Mesenchymal stem cell (in vitro differentiated cells and primary cell): ENCODE data around the gene NFS1.
"Not testable (repeated sequence)": the region's sequence is repeated elsewhere in the genome, so short reads cannot be mapped to it uniquely, and the experiment has no call there.

Source experiments
- DNase-seq: peaks from one replicate; pipeline ENCODE4 v3.0.0-alpha.2; 2013
- H2AFZ ChIP-seq: one replicate; pipeline ENCODE4 v1.6.1; 2013; ENCODE audit warnings: low read depth, mild to moderate bottlenecking, control low read depth, inconsistent platforms, low read length, moderate library complexity
- H2AK5ac ChIP-seq: 2 replicates; pipeline ENCODE4 v1.6.1; 2013; ENCODE audit warnings: low read length, moderate library complexity, mild to moderate bottlenecking, inconsistent platforms; ENCODE audit not compliant: severe bottlenecking
- H2BK120ac ChIP-seq: one replicate; pipeline ENCODE4 v1.6.1; 2013; ENCODE audit warnings: low read depth, mild to moderate bottlenecking, inconsistent platforms, low read length, moderate library complexity
- H2BK12ac ChIP-seq, 2 experiments: one replicate each; pipeline ENCODE4 v1.6.1; 2013; ENCODE audit warnings: inconsistent platforms in 2 of 2, low read length in 2 of 2, mild to moderate bottlenecking in 2 of 2, moderate library complexity in 2 of 2, control low read depth in 1 of 2
- H2BK15ac ChIP-seq: one replicate; pipeline ENCODE4 v1.6.1; 2013; ENCODE audit warnings: mild to moderate bottlenecking, low read depth, inconsistent platforms; ENCODE audit not compliant: poor library complexity, severe bottlenecking
- H2BK5ac ChIP-seq: 2 replicates; pipeline ENCODE4 v1.6.1; 2013; ENCODE audit warnings: low read depth, mild to moderate bottlenecking, low read length, control low read depth, inconsistent platforms; ENCODE audit not compliant: poor library complexity, severe bottlenecking
- H3K14ac ChIP-seq, 2 experiments: one replicate each; pipeline ENCODE4 v1.6.1; 2013; ENCODE audit warnings: inconsistent platforms in 2 of 2, low read length in 2 of 2, control low read depth in 1 of 2, mild to moderate bottlenecking in 1 of 2, moderate library complexity in 1 of 2
- H3K18ac ChIP-seq, 2 experiments: one replicate each; pipeline ENCODE4 v1.6.1; 2013; ENCODE audit warnings: inconsistent platforms in 2 of 2, low read length in 2 of 2, control low read depth in 1 of 2, low read depth in 1 of 2, mild to moderate bottlenecking in 1 of 2
- H3K23ac ChIP-seq, 2 experiments: one replicate each; pipeline ENCODE4 v1.6.1; 2013; ENCODE audit warnings: inconsistent platforms in 2 of 2, low read length in 2 of 2, mild to moderate bottlenecking in 2 of 2, moderate library complexity in 2 of 2, control low read depth in 1 of 2
- H3K27ac ChIP-seq: 2 replicates; pipeline ENCODE4 v1.5.1; 2013; ENCODE audit warnings: mild to moderate bottlenecking, moderate library complexity, low read length, control low read depth, inconsistent platforms; ENCODE audit not compliant: poor library complexity, severe bottlenecking
- H3K27me3 ChIP-seq, 2 experiments: 2 replicates each; pipeline versions ENCODE4 v1.6.1 to v1.7.0; 2013; ENCODE audit warnings: low read length in 2 of 2, mild to moderate bottlenecking in 2 of 2, moderate library complexity in 2 of 2, control low read depth in 1 of 2, inconsistent platforms in 1 of 2; ENCODE audit not compliant: control insufficient read depth in 1 of 2, insufficient read depth in 1 of 2
- H3K36me3 ChIP-seq, 2 experiments: 2 replicates each; pipeline versions ENCODE4 v1.6.1 to v1.7.0; 2013; ENCODE audit warnings: low read length in 2 of 2, control low read depth in 1 of 2, inconsistent platforms in 1 of 2, low read depth in 1 of 2, mild to moderate bottlenecking in 1 of 2; ENCODE audit not compliant: insufficient read depth in 2 of 2, control insufficient read depth in 1 of 2
- H3K4ac ChIP-seq, 2 experiments: one replicate each; pipeline ENCODE4 v1.6.1; 2013; ENCODE audit warnings: inconsistent platforms in 2 of 2, low read length in 2 of 2, mild to moderate bottlenecking in 2 of 2, moderate library complexity in 2 of 2, control low read depth in 1 of 2, low read depth in 1 of 2
- H3K4me1 ChIP-seq: 2 replicates; pipeline ENCODE4 v1.6.1; 2013; ENCODE audit warnings: low read depth, low read length, control low read depth; ENCODE audit not compliant: control insufficient read depth, insufficient read depth
- H3K4me2 ChIP-seq: 2 replicates; pipeline ENCODE4 v1.6.1; 2013; ENCODE audit warnings: low read length, mild to moderate bottlenecking, inconsistent platforms; ENCODE audit not compliant: poor library complexity, severe bottlenecking
- H3K4me3 ChIP-seq, 2 experiments: 2 replicates each; pipeline versions ENCODE4 v1.5.1 to v1.7.0; 2013; ENCODE audit warnings: low read length in 2 of 2, mild to moderate bottlenecking in 2 of 2, control low read depth in 1 of 2, low read depth in 1 of 2; ENCODE audit not compliant: insufficient read depth in 1 of 2
- H3K79me1 ChIP-seq: replicated peaks from 2 replicates; pipeline ENCODE4 v1.6.1; 2013; ENCODE audit warnings: mild to moderate bottlenecking, control low read depth, low read length, inconsistent platforms; ENCODE audit not compliant: poor library complexity, severe bottlenecking
- H3K9ac ChIP-seq: 2 replicates; pipeline ENCODE4 v1.7.0; 2013; ENCODE audit warnings: mild to moderate bottlenecking, low read length, moderate library complexity
- H3K9me3 ChIP-seq: 2 replicates; pipeline ENCODE4 v1.7.0; 2013; ENCODE audit warnings: mild to moderate bottlenecking, low read length; ENCODE audit not compliant: control insufficient read depth
- H4K8ac ChIP-seq: one replicate; pipeline ENCODE4 v1.6.1; 2013; ENCODE audit warnings: inconsistent platforms, mild to moderate bottlenecking, low read length, moderate library complexity
- H4K91ac ChIP-seq: one replicate; pipeline ENCODE4 v1.6.1; 2013; ENCODE audit warnings: mild to moderate bottlenecking, low read length, inconsistent platforms
- WGBS: methylation state at CpG from one replicate; pipeline ENCODE4 v1.1.7; 2013; ENCODE audit warnings: mixed read lengths; 5-methylcytosine and 5-hydroxymethylcytosine counted together

The NFS1 gene

GRCh38 chr20:35726842-35727711, 27.9 kb upstream of the NFS1 start:
- Histone ChIP-seq H3K4me3 (no peak overlapping the region), H2BK12ac (no peak overlapping the region), H2BK5ac (no peak overlapping the region), H3K18ac (no peak overlapping the region), H3K36me3 (peaks cover 48 to 95% of the 10 kb centered on the region in 2 experiments), H3K4me2 (no peak overlapping the region), H3K9me3 (no peaks in the 10 kb centered on the region), H3K4ac (no peak overlapping the region), H2AFZ (no peak overlapping the region), H3K27ac (no peak overlapping the region), H3K27me3 (no peaks in the 10 kb centered on the region), H4K91ac (no peak overlapping the region), H2AK5ac (no peak overlapping the region), H3K4me1 (peaks cover 4% of the 10 kb centered on the region), H2BK120ac (no peak overlapping the region), H2BK15ac (no peak overlapping the region), H3K79me1 (no peaks in the 10 kb centered on the region), H4K8ac (no peak overlapping the region), H3K9ac (no peak overlapping the region), H3K23ac (no peak overlapping the region), H3K14ac (no peak overlapping the region)
- WGBS: 96% methylated on average over 20 of the region's 20 CpGs
- DNase-seq: no peak

GRCh38 chr20:35724321-35725230, 25.4 kb upstream of the NFS1 start:
- no peak overlapping the region for H2AK5ac ChIP-seq
- H2BK15ac ChIP-seq: no peak overlapping the region
- no peak overlapping the region for H3K23ac ChIP-seq
- H3K27ac ChIP-seq: no peak overlapping the region
- H3K18ac ChIP-seq: no peak overlapping the region
- 94% methylated on average over 10 of the region's 13 CpGs for WGBS
- H3K36me3 ChIP-seq: peaks cover 67 to 95% of the 10 kb centered on the region in 2 experiments
- no peak overlapping the region for H2BK5ac ChIP-seq
- H2AFZ ChIP-seq: no peak overlapping the region
- H3K4me1 ChIP-seq: peaks cover 4% of the 10 kb centered on the region
- H3K14ac ChIP-seq: no peak overlapping the region
- H2BK120ac ChIP-seq: no peak overlapping the region
- H3K9me3 ChIP-seq: no peaks in the 10 kb centered on the region
- no peak for DNase-seq
- H3K27me3 ChIP-seq: no peaks in the 10 kb centered on the region
- no peak overlapping the region for H4K8ac ChIP-seq
- no peak overlapping the region for H3K4ac ChIP-seq
- H2BK12ac ChIP-seq: no peak overlapping the region
- H4K91ac ChIP-seq: no peak overlapping the region
- peaks cover 2% of the 10 kb centered on the region for H3K79me1 ChIP-seq
- H3K4me3 ChIP-seq: no peak overlapping the region
- peak overlapping the region; percentile 29 for H3K9ac ChIP-seq
- H3K4me2 ChIP-seq: no peak overlapping the region

GRCh38 chr20:35723652-35724320, 24.6 kb upstream of the NFS1 start:
- not testable (repeated sequence) for H3K9me3 ChIP-seq, H4K8ac ChIP-seq, H4K91ac ChIP-seq, H2BK5ac ChIP-seq, H2AFZ ChIP-seq, H2BK15ac ChIP-seq, H2BK120ac ChIP-seq, H3K4me3 ChIP-seq, H3K18ac ChIP-seq, H3K9ac ChIP-seq, H3K27me3 ChIP-seq, H3K14ac ChIP-seq, H2BK12ac ChIP-seq, H2AK5ac ChIP-seq, DNase-seq, H3K27ac ChIP-seq, H3K4me2 ChIP-seq, H3K4ac ChIP-seq, H3K4me1 ChIP-seq, H3K23ac ChIP-seq, H3K79me1 ChIP-seq
- H3K36me3 ChIP-seq: peaks cover 73 to 95% of the 10 kb centered on the region in 2 experiments
- WGBS: 98% methylated on average over 12 of the region's 12 CpGs
